AG08396 (cell line): ENCODE data around the gene MRPL2.
"Not testable (repeated sequence)": the region's sequence is repeated elsewhere in the genome, so short reads cannot be mapped to it uniquely, and the experiment has no call there.

ENCODE experiments used
- DNase-seq: peaks from one replicate; pipeline ENCODE4 v3.0.0; 2012; ENCODE audit warnings: low spot score, mixed read lengths

MRPL2 gene

DNA sequence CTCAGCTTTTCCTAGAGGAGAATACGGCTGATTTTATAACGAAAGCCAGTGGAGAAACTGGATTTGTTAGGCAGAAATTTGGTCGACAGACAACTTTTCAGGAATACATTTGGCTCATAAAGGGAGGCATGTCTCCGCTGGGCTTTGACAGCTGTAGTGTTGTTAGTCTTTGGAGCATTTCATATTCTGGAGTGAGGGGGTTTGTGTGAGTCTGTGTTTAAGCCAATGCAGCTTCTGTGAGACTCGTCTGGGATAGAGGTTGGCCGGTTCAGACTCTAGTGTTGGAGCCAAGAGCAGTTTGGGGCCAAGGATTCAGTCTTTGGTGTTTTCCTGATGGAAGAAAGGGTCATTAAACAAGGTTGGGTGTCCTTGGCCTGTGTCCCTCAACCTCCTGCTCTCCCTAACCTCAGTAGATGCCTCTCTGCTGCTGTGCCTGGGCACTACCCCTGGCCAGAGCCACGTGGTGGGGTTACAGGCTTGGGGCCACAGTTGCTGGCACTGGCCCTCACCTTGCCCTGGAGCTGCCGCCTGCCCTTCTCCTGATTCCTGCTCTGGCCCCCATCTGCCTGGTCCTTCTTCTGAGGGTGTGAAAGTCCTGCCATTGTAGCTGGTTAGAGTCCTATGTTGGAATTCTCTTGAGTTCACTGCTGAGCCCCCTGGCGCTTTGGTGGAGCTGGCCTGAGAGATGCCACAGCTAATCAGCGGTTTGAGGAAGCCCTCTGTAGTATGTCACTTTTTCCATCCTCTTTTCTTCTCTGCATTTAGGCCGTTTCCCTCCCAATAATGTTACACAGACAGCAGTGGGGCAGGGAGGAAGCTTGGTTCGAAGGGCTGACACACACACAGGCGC, 23.8 kb upstream of the MRPL2 start:
- DNase-seq, result no peak

DNA sequence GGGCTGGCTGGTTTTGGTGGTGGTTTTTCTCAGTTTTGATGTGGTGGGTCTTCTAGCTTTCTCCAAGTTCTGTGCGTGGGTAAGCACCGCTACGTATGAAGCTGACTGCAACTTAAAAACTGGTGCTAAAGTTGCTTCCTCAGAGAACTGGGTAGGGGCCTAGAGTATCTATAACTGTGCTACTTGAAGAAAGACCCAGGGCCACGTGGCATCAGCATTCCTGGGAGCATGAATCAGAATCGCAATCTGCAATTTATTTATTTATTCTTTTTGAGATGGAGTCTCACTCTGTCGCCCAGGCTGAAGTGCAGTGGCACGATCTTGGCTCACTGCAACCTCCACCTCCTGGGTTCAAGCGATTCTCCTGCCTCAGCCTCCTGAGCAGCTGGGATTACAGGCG, 22.7 kb upstream of the MRPL2 start:
- DNase-seq, result not testable (repeated sequence)

DNA sequence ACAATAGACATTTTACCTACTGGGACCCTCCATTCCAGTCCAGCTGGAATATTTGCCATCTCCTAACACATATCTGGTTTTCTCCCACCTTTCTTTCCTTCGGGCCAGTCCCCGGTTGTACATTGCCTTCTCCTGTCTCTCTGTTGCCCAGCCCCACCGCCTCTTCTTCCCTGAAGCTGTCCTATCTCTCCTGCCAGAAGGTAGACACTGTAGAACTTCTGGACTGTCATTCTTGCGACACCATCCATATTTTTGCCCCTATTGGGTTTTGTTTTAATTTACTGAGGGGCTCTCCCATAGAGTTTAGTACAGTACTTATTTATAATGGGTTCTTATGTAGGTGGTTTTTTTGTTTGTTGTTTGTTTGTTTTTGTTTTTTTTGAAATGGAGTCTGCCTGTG, 21.8 kb upstream of the MRPL2 start:
- DNase-seq, result no peak

DNA sequence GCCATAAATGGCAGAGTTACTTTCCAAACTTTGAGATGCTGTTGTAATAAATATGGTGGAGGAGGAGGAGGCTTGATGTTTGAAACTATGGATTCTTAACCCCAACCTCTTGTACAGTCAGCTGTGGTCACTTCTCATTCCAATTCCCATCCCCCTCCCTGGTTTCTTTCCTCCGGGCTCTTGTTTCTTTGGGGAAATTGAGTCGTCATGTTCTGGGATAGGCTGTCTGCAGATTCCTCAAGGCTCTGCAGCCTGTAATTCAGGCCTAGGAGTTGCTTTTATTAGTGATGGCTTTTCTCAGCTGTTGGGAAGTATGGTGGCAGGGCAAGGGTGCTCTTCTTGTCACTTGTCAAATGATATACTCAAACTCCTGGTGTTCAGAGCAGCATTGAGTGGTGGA, 19.5 kb upstream of the MRPL2 start:
- no peak for DNase-seq

DNA sequence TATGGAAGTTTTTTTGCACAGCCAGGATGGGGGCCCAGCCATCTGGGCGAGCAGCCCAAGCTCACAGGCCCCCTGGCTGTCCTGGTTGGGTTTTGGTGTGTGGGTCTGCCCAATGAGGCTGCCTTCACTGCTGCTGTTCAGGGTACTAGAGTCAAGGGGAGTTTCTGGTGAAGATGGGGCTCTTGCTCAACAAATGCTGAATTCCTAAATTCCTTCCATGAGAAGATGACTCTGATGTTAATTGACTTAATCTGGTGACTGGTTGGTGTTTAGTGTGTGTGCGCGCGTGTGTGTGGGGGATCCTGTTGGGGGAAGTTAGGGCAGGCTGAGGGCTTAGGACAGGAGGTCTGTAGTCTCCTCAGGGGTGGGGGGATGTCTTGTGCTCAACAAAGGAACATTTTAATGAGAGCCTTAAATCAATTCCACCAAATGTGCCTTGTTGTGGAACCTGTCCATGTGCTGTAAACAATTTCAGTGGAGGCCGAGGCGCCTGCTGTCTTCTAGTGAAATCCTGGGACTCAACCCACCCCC, 18.8 kb upstream of the MRPL2 start:
- DNase-seq, result peak; percentile 27

DNA sequence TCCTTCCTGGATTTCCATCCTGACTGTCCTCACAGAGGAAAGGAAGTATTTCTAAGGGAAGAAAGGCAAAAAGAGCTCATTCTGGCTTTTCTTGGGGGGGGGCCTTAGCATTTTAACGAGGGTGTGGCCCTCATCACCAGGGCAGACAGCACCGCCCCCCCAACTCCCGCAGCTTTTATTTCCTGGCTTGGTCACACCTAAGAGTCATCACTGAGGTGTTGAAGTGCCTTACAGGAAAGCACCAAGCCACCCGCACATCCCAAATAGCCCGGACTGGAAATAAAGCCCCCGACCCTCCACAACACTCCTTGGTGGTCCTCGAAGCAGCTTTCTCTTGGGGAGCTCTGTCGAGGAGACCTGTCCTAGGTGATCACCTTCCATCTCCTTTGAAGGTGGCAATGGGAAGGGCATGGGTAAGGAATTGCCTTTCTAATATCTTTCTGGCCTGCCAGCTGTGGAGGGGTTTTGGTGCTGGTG, 18.1 kb upstream of the MRPL2 start:
- no peak for DNase-seq

DNA sequence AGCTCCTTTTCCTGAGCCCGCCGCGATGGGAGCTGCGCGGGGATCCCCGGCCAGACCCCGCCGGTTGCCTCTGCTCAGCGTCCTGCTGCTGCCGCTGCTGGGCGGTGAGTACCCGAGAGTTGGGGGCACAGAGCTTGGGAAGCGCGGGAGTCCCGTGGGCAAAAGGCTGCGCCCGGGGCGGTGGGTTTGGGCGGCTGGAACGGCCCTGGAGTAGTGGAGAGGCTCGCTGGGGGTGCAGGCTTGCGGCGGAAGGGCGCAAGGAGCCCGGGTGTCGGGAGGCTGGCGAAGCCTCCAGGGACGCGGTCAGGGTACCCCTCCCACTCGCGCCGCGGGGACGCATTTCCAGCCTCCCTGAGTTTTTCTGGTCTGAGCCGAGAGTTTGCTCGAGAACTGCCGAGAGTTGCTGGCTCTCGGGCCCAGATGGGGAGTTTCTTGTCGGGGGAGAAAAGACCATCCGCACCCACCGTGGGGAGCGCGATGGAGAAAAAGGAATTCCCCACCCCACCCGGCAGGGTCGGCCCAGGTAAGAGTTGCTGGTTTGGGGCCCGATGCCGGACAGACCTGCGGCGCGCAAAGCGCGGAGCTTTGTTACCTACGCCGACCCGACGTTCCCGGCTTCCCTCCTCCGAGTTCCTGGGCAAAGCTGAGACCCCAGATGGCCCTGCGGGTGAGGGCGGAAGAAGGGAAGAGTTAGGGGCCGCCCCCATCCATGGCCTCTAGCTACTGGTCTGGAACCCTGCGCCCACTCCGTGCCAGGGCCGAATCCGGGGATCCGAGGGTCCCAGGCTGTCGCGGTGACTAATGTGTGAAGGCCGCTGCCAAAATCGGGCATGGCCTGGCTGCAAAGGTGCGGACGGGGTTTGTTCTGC, 17.5 kb upstream of the MRPL2 start:
- peak; percentile 40 for DNase-seq

DNA sequence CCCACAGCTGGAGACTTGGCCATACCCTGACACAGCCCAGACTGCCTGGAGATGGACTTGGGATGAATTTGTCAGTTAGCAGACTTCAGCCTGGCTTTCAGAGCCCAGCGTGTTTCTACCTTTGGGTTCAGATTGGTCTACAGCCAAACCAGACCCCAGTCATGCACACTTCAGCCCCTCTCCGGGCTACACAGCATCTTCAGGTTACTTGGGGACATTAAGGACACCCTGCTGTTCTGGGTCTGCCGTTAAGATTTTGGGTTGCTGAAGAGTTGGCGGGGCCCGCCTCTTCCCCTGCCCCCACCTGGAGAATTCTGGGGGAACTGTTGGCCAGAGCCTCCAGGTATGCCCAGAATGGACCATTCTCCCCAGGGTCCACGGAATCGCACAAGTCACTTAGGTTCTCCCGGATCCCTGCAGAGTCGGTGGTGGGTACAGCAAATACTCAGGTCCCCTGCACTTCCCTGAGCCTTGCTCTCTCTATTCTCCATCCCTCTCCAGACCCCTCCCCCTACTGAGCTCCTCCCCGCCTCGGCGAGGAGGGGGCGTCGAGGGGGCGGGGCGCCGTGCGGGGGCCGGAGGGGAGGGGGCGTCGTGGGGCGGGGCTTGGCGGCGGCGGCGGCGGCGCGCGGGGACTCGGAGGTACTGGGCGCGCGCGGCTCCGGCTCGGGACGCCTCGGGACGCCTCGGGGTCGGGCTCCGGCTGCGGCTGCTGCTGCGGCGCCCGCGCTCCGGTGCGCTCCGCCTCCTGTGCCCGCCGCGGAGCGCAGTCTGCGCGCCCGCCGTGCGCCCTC, 16.6 kb upstream of the MRPL2 start, which contains the start of gene PTK7:
Gene PTK7 (plus strand): TSS at position 645 of the 794 bp plus-strand sequence. CDS start 175 bp downstream, outside the sequence.
- peak; percentile 65 for DNase-seq

DNA sequence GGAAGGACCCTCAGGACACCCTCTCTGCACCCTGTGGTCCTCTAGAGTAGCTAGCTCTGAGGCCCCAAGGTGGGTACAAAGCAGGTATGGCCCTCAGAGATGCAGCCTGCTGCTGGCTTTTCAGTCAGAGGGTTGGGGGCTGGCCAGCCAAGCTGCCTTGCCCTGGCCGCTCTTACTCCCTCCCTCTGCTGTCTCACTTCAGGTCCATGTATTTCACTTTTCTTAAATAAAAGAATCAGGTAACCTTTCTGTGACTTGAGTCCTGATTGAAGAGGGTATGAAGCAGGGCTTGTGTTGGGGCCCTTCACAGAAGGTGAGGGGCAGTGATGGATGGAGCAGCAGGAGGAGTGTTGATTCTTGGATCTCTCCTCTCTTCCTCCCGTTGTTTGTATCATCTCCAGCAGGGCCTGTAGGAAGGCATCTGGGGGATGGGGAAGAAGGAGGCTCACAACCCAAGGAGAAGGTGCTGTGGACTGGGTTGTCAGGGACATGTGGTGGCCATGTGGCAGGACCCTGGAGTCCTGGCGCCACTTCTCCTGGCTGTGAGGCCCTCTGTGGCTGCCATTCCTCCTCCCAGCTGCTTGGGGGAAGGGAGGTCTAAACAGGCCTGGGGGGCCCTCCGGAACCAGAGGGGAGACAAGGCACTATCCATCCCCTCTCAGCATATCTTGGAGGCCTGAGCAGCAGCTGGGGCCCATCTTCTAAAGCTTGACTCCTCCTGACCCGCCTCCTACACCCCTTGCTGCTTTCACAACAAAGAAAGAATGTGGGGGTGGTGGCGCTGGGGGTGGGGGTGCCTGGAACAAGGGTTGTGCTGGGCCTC, 15.8 kb upstream of the MRPL2 start:
- peak; percentile 55 for DNase-seq

DNA sequence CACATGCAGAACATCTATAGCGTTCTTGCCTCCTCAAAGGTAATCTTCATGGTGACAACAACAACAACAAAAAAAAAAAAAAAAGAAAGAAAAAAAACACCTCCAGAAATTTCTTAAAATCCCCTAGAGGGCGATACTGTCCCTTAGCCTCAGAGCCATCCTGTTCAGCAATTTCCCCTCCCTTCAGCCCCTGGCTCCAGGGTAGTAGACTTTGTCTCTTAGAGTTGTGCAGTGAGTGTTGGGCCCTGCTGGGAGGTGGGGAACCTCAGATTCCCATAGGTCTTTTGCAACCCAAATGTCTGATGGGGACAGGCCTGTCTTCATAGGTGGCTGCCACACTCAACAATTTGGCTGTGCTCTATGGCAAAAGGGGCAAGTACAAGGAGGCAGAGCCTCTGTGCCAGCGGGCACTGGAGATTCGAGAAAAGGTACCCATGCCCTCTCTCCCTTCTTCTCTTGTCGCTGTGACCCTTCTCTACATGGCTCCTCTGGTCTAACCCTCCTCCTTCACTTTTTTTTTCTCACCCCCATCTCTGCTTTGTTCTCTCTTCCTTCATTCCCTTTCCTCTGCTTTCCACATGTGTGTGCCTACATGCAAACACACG, 10.9 kb upstream of the MRPL2 start:
- peak; percentile 80 for DNase-seq

DNA sequence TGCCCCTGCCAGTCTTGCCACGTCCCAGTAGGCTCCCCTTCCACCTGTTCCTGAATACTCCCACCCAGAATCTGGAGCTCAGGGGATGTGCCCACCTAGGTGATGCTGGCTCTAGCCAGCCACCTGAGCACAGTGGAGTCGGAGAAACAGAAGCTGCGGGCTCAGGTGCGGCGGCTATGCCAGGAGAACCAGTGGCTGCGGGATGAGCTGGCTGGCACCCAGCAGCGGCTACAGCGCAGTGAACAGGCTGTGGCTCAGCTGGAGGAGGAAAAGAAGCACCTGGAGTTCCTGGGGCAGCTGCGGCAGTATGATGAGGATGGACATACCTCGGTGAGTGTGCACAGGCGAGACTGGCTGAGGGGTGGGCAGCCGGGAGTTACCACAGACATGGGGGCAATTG, 3.6 kb upstream of the MRPL2 start:
- no peak for DNase-seq

DNA sequence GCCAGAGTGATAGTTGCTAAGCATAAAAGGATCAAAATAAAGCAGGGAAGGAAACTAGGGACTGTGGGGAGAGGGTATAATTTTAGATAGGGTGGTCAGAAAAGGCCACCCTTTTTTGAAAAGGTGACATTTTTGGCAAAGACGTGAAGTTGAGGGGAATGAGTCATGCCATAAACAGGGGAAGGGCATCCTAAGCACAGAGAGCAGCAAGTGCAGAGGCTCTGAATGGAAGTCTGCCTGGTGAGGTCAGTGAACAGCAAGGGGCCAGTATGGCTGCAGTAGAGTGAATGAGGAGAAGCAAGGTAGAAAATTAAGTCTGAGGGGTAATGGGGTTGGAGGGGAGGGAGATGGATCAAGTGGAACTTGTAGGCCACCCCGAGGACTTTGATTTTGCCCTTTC, 2.6 kb upstream of the MRPL2 start:
- DNase-seq, result peak; percentile 36

DNA sequence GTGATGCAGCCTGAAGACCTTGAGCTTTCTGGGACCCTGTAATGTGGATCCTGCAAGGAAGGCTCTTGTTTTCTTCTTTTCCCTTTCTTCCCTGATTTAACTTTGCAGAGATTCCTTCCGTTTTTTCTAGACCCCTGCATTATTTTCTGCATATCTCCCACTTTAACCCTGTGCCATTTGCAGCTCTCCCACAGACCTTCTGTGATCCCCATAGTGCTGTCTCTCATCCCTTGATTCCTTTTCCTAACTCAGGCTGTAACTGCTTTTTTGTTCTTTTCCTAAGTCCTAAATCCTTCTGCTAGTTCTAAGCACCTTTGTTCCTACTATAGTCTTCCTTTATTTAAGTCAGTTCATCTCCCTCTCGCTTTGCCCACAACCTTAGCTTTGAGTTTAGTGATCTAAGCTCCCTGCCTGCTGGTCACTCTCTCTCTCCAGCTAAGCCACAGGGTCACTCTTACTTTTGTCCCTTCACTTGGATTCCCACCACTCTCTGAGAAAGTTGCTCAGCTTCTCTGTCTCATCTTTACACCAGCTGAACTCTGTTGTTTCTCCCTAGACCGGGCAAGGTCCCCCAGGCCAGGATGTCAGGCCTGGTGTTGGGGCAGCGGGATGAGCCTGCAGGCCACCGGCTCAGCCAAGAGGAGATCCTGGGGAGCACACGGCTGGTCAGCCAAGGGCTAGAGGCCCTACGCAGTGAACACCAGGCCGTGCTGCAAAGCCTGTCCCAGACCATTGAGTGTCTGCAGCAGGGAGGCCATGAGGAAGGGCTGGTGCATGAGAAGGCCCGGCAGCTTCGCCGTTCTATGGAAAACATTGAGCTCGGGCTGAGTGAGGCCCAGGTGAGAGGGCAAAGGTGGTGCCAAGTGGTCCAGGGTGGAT, 1.8 kb upstream of the MRPL2 start:
- no peak for DNase-seq

DNA sequence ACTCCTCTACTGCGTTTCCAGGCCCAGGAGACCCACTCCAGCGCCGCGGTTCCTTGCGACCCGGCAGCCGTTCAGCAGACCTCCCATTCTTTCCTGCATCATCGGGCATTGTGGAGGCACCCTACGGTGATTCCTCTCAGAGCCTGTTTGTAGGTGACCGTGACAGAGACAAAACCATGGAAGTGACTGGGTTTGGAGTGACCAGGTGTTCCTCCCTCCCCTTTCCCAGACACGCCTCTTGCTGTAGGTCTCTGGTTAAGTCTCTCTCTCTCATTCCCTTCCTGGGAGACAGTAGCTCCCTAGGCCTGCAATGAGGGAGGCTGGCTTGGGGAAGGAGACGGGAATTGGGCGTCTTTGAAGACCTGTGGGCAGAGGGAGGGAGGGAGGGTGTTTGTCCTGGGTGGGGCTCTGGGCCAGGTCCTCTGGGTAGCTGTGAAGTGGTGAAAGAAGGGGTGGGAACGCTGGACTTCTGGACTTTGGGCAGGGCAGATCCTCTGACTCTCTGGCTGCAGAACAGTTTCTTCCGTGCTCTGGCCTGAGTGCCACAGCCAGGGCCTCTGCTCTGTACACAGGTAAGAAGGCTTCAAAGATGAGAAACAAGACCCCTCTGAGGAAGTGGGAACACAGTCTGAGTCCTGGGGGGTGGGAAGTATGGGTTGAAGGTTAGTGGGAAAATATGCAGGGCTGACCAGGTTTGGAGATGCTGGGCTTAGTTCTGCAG, 960 bp upstream of the MRPL2 start:
- no peak for DNase-seq

DNA sequence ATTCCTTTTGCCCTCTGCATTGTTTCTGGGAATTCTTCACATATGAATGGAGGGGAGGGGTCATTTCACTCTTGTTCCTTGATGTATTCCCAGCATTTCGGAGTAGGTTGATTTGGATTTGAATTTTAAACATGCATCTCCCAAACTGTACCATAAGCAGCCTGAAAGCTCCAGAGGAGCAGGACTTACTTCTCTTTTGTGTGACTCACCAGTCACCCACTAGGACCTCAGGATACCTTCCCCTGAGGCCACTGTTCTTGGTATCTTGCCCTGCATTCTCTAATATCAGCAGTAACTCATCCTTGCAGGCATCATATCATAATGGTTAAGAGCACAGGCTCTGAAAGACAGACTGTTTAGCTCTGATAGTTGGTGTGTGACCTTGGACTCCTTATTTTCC, 703 bp downstream of the MRPL2 start:
- no peak for DNase-seq

DNA sequence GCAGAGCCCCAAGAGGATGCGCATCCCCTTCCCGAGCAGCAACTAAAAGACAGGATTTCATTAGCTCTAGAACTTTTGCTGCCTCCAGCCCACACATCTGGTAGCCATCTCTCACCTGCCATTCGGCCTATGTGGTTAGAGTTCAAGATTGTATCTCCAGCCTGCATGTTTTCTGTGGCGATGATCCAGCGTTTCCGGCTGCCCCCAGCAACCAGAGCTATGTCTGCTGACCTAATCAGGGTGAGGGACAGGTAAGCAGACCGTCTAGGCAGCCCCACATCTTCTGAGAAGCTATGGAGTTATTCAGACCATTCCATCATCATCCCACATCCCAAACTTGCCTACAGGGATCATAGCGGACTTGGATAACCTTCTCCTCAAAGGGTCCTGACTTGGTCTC, 3.3 kb downstream of the MRPL2 start:
- DNase-seq, result no peak

DNA sequence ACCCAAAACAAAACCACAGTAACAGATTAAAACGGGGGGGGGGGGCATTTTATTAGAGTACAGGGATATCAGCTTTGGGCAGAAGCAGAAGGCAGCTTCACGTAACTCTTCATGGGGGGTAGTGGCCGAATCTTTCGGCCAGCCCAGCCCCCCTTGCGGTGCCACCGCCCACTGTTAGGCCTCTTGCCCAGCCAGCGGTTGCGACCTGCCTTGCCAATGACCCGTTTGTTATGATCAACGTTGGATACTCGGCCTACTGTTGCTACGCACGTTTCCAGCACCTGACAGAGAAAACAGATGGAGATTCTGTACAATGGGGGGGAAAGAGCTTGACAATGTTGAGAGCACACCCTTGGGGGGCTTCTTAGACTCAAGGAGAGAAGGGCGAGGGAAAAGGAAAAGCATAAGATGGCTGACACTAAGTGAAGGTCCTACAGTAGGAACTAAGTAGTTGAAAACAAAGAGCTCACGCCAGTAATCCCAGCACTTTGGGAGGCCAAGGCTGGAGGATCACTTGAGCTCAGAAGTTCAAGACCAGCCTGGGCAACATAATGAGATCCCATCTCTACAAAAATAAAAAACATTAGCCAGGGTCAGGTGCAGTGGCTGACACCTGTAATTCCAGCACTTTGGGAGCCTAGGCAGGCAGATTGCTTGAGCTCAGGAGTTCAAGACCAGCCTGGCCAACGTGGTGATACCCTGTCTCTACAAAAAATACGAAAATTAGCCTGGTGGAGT, 4.9 kb downstream of the MRPL2 start:
- peak; percentile 67 for DNase-seq
